ENCODE measurements around the gene TTC28.
"Not testable (repeated sequence)": the region's sequence is repeated elsewhere in the genome, so short reads cannot be mapped to it uniquely, and the experiment has no call there.

TTC28 gene

GRCh38 chr22:28570696-28571373 lies 108.8 kb downstream of the TTC28 start:
- no peak overlapping the region for H3K4me3 ChIP-seq (ENCODE audit: low read length)
- DNase-seq (ENCODE audit: low read depth, low spot score) = no peak

DNA sequence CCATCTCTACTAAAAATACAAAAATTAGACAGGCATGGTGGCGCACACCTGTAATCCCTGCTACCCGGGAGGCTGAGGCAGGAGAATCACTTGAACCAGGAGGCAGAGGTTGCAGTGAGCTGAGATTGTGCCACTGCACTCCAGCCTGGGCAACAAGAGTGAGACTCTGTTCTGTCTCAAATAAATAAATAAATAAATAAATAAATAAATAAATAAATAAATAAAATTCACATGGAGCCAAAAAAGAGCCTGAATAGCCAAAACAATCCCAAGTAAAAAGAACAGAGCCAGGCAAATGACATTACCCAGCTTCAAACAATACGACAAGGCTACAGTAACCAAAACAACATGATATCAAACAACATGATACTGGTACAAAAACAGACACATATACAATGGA lies 110.7 kb downstream of the TTC28 start:
- not testable (repeated sequence) for H3K4me3 ChIP-seq (ENCODE audit: low read length); DNase-seq (ENCODE audit: low read depth, low spot score)

GRCh38 chr22:28568099-28568498 lies 111.5 kb downstream of the TTC28 start:
- DNase-seq (ENCODE audit: low read depth, low spot score) = no peak
- H3K4me3 ChIP-seq (ENCODE audit: low read length) = no peak overlapping the region

DNA sequence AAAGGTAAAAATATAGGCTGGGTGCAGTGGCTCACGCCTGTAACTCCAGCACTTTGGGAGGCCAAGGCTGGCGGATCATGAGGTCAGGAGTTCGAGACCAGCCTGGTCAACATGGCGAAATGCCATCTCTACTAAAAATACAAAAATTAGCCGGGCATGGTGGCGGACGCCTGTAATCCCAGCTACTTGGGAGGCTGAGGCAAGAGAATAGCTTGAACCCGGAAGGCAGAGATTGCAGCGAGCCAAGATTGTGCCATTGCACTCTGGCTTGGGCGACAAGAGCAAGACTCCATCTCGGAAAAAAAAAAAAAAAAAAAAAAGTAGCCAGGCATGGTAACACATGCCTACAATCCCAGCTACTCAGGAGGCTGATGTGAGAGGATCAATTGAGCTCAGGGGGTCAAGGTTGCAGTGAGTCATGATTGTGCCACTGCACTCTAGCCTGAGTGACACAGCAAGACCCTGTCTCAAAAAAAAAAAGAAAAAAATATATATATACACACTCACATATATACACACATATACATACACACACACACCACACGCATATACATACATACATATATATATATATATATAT lies 112.6 kb downstream of the TTC28 start:
- not testable (repeated sequence) for DNase-seq (ENCODE audit: low read depth, low spot score); H3K4me3 ChIP-seq (ENCODE audit: low read length)

- DNase-seq (ENCODE audit: low read depth, low spot score) = no peak
- no peak overlapping the region for H3K4me3 ChIP-seq (ENCODE audit: low read length)
Observed at GRCh38 chr22:28563636-28564035, 116.0 kb downstream of the TTC28 start.

DNA sequence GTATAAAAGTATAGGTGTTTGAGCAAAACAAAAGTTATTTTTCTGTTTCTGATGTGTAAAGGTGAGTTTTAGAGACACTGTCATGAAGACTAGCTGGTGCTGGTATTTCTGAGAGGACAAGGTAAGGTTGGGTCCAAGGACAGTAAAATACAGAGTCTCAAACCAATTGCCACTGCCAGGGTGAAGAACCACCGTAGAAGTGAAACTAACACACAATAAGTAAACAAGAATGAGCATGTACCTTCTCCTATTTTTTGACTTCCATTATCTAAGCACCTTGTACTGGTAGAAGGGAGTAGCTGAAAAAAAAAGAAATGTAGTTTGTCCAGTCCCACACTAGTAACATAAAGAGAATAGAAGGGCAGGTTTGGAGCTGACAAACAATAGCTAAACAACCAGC lies 117.3 kb downstream of the TTC28 start:
- no peak overlapping the region for H3K4me3 ChIP-seq (ENCODE audit: low read length)
- no peak for DNase-seq (ENCODE audit: low read depth, low spot score)

DNA sequence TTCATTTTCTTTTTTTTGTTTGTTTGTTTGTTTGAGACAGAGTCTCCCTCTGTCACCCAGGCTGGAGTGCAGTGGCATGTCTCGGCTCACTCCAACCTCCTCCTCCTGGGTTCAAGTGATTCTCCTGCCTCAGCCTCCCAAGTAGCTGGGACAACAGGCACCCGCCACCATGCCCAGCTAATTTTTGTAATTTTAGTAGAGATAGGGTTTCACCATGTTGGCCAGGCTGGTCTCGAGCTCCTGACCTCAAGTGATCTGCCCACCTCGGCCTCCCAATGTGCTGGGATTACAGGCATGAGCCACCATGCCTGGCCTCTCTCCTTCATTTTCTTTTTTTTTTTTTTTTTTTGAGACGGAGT lies 118.9 kb downstream of the TTC28 start:
- not testable (repeated sequence) for DNase-seq (ENCODE audit: low read depth, low spot score); H3K4me3 ChIP-seq (ENCODE audit: low read length)

DNA sequence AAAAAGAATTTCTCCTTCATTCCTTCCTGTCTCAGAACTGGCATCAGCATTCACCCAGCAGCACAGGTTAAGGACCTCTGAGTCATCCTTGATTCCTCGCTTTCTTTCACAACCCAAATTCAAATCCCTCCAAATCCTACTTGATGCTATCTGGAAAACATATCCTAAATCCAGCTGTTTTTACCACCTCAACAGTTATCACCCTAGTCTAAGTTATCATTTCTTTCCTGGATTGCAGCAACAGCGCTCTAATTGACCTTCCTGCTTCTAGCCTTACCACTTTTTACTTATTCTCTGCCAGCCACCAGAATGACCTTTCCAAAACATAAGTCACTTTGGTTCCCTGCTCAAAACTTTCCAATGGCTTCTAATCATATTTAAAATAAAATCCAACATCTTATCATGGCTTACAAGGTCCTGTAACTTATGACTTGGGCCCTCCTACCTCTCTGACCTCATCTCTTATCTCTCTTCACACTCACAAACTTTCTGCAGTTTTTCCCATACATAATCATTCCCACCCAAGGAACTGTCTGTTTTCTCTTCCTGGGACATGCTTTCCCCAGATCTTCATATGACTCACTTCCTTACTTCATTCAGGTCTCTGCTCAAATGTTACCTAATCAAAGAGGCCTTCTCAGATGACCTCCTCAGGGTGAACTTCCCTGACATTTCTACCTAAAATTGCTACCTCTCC lies 119.4 kb downstream of the TTC28 start:
- DNase-seq (ENCODE audit: low read depth, low spot score) = no peak
- no peak overlapping the region for H3K4me3 ChIP-seq (ENCODE audit: low read length)

DNA sequence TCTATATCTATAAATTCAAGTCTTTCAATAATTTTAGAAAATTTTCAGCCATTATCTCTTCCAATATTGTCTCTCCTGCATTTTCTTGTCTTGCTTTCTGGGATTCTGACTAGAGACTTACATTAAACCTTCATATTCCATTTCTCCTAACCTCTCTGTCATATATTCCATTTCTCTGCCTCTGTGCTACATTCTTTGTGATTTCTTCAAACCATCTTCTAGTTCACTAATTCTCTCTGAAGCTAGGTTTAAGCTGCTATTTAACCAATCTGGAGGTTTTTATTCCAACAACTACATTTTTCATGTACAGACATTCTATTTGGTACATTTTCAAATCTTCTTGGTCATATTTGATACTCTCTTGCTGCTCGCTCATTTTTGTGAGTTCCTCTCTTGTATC lies 122.5 kb downstream of the TTC28 start:
- H3K4me3 ChIP-seq (ENCODE audit: low read length) = no peak overlapping the region
- no peak for DNase-seq (ENCODE audit: low read depth, low spot score)

DNA sequence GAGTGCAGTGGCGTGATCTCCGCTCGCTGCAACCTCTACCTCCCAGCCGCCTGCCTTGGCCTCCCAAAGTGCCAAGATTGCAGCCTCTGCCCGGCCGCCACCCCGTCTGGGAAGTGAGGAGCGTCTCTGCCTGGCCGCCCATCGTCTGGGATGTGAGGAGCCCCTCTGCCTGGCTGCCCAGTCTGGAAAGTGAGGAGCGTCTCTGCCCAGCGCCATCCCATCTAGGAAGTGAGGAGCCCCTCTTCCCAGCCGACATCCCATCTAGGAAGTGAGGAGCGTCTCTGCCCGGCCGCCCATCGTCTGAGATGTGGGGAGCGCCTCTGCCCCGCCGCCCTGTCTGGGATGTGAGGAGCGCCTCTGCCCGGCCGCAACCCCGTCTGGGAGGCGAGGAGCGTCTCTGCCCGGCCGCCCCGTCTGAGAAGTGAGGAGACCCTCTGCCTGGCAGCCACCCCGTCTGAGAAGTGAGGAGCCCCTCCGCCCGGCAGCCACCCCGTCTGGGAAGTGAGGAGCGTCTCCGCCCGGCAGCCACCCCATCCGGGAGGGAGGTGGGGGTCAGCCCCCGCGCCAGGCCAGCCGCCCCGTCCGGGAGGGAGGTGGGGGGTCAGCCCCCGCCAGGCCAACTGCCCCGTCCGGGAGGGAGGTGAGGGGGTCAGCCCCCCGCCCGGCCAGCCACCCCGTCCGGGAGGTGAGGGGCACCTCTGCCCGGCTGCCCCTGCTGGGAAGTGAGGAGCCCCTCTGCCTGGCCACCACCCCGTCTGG lies 126.4 kb downstream of the TTC28 start:
- not testable (repeated sequence) for H3K4me3 ChIP-seq (ENCODE audit: low read length); DNase-seq (ENCODE audit: low read depth, low spot score)

DNA sequence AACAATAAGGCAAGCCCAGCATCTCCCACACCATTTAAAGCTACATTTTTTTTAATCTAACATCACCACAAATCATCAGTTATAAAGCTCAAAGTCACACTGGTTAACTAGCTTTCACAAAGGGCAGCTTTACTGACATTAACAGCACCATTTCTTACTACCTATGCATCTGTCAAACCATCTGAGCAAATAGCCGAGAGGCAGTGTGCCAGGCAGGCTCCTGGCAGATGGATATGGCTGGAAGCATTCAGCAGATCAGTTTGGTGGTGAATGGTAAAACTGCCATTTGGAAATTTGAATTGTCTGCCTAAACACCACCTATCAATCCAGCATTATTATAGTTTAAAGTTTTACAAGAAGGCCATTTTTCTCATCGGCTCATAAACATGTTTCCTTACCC lies 131.2 kb downstream of the TTC28 start:
- no peak for DNase-seq (ENCODE audit: low read depth, low spot score)
- H3K4me3 ChIP-seq (ENCODE audit: low read length) = no peak overlapping the region

- no peak for DNase-seq (ENCODE audit: low read depth, low spot score)
- no peak overlapping the region for H3K4me3 ChIP-seq (ENCODE audit: low read length)
Observed at GRCh38 chr22:28547132-28547842, 132.4 kb downstream of the TTC28 start.

DNA sequence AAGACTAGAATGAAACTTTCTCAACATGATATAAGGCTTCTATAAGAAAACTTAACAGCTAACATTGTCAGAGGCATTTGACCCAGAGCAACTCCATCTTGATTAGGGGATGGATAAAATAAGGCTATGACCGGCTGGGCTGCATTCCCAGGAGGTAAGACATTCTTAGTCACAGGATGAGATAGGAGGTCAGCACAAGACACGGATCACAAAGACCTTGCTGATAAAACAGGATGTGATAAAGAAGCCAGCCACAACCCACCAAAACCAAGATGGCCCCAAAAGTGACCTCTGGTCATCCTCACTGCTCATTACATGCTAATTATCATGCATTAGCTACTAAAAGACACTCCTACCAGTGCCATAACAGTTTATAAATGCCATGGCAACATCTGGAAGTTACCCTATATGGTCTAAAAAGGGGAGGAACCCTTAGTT lies 135.2 kb downstream of the TTC28 start:
- no peak for DNase-seq (ENCODE audit: low read depth, low spot score)

GRCh38 chr22:28542980-28543621 lies 136.5 kb downstream of the TTC28 start:
- DNase-seq (ENCODE audit: low read depth, low spot score) = no peak
- H3K4me3 ChIP-seq (ENCODE audit: low read length) = no peak overlapping the region

More for the DNA sequence above, 135.2 kb downstream of the TTC28 start:
- no peak overlapping the region for H3K4me3 ChIP-seq (ENCODE audit: low read length)

GRCh38 chr22:28541137-28541536 lies 138.5 kb downstream of the TTC28 start:
- no peak overlapping the region for H3K4me3 ChIP-seq (ENCODE audit: low read length)
- DNase-seq (ENCODE audit: low read depth, low spot score) = no peak

DNA sequence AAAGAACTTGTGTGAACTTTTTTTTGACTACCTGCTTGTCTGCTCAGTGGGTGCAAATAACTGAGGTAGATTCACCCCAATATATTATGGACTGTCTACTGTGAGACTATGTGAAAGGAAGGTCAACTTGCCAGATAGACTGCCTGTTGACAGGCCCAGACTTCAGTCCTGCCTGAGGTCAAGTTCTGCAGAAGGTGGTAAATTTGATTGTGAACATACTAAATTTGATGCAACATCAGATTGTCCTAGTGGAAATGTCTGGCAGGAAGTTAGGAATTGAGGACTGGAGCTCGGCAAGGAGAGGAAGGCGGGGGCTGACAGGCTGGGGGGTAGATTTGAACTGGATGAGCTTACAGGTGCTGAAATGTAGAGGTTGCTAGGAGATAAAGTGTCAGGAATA lies 140.7 kb downstream of the TTC28 start:
- DNase-seq (ENCODE audit: low read depth, low spot score) = no peak
- no peak overlapping the region for H3K4me3 ChIP-seq (ENCODE audit: low read length)

GRCh38 chr22:28530565-28530964 lies 149.1 kb downstream of the TTC28 start:
- H3K4me3 ChIP-seq (ENCODE audit: low read length); DNase-seq (ENCODE audit: low read depth, low spot score): not testable (repeated sequence)

- H3K4me3 ChIP-seq (ENCODE audit: low read length); DNase-seq (ENCODE audit: low read depth, low spot score): not testable (repeated sequence)
Observed at GRCh38 chr22:28529144-28529543, 150.5 kb downstream of the TTC28 start.

DNA sequence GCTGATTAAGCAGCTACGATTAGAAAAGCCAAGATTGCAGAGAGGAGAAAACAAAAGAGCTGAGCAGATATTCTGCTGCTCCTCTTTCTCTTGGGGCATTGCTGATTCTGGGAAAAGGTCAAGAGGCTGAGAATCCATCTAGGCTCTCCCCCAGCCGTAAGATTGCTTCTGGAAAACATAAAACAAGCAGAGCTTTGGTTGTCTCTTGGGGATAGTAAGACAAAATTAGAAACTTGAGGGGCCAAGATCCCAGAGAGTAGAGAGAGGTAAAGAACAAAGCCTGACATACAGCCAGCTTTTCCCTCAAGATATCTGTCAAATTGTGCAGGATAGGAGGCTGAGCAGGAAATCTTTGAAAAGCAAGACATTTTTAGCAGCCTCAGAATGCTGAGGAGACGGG lies 158.2 kb downstream of the TTC28 start:
- DNase-seq (ENCODE audit: low read depth, low spot score) = no peak
- H3K4me3 ChIP-seq (ENCODE audit: low read length) = no peak overlapping the region

Data from Jurkat, Clone E6-1 (cell line).